ENCODE measurements around the gene SMIM44. TPM values are rescaled to one million over a fixed set of nuclear protein-coding genes. Genes with fewer than 3 reads are reported as not detected.

Gene SMIM44
- polyA plus RNA-seq, 1 donor (not counting 4 experiments of a cell fraction or from before 2014, with no cell fraction given): not detected

GRCh38 chr19:3474010-3474409, 9.2 kb downstream of the SMIM44 start:
- TF ChIP-seq CTCF (optimal IDR thresholded peaks at IDR 0.05 in 1 of 3, IDR thresholded peaks at IDR 0.05 in 1 of 3, conservative IDR thresholded peaks at IDR 0.05 in 1 of 3; ENCODE audit: extremely low read depth in 1 of 3, insufficient read depth in 2 of 3, low read length in 3 of 3) (no peak), EZH2 (IDR thresholded peaks at IDR 0.05; ENCODE audit: low read length) (no peak)
- Histone ChIP-seq H4K20me1 (ENCODE audit: control insufficient read depth, extremely low read depth, insufficient read depth, low read length) (peaks cover 6% of the 10 kb centered on the region), H2AFZ (ENCODE audit: control insufficient read depth, low read length) (no peak overlapping the region), H3K27ac (ENCODE audit: control insufficient read depth, insufficient read depth, low read length) (no peak overlapping the region), H3K27me3 (ENCODE audit: control insufficient read depth, extremely low read depth, insufficient read depth, low read length) (peaks cover 20% of the 10 kb centered on the region), H3K4me3 (ENCODE audit: control insufficient read depth in 2 of 3, extremely low read depth in 1 of 3, insufficient read depth in 2 of 3, low read depth in 1 of 3, low read length in 3 of 3) (no peak overlapping the region), H3K9ac (ENCODE audit: control insufficient read depth, extremely low read depth, insufficient read depth, low read length) (no peak overlapping the region), H3K4me1 (ENCODE audit: control insufficient read depth, extremely low read depth, insufficient read depth, low read length) (no peaks in the 10 kb centered on the region), H3K9me1 (ENCODE audit: control insufficient read depth, extremely low read depth, insufficient read depth, low read length) (no peaks in the 10 kb centered on the region), H3K36me3 (ENCODE audit: control insufficient read depth in 2 of 2, extremely low read depth in 1 of 2, insufficient read depth in 2 of 2, low read length in 2 of 2) (no peaks in the 10 kb centered on the region), H3K9me3 (ENCODE audit: control insufficient read depth, low read depth, low read length) (no peaks in the 10 kb centered on the region), H3K4me2 (ENCODE audit: control insufficient read depth, extremely low read depth, insufficient read depth, low read depth, low read length) (no peak overlapping the region), H3K79me2 (ENCODE audit: control insufficient read depth, insufficient read depth, low read length) (no peaks in the 10 kb centered on the region)
- FAIRE-seq (no peak), DNase-seq (ENCODE audit: low read depth, low spot score) (no peak)
- dilution Hi-C loops (cut with MboI; ENCODE audit: extremely low pct_ligation_motif_present, low sequenced_read_pairs): no loop called here

GRCh38 chr19:3471954-3472655, 11.1 kb downstream of the SMIM44 start:
- Histone ChIP-seq H3K27me3 (ENCODE audit: control insufficient read depth, extremely low read depth, insufficient read depth, low read length) (peaks cover 14% of the 10 kb centered on the region), H3K4me1 (ENCODE audit: control insufficient read depth, extremely low read depth, insufficient read depth, low read length) (no peaks in the 10 kb centered on the region), H2AFZ (ENCODE audit: control insufficient read depth, low read length) (no peak overlapping the region), H3K79me2 (ENCODE audit: control insufficient read depth, insufficient read depth, low read length) (no peaks in the 10 kb centered on the region), H3K4me2 (ENCODE audit: control insufficient read depth, extremely low read depth, insufficient read depth, low read depth, low read length) (no peak overlapping the region), H3K9me1 (ENCODE audit: control insufficient read depth, extremely low read depth, insufficient read depth, low read length) (no peaks in the 10 kb centered on the region), H3K9ac (ENCODE audit: control insufficient read depth, extremely low read depth, insufficient read depth, low read length) (no peak overlapping the region), H4K20me1 (ENCODE audit: control insufficient read depth, extremely low read depth, insufficient read depth, low read length) (peaks cover 3% of the 10 kb centered on the region), H3K4me3 (ENCODE audit: control insufficient read depth in 2 of 3, extremely low read depth in 1 of 3, insufficient read depth in 2 of 3, low read depth in 1 of 3, low read length in 3 of 3) (no peak overlapping the region), H3K9me3 (ENCODE audit: control insufficient read depth, low read depth, low read length) (peaks cover 2% of the 10 kb centered on the region), H3K36me3 (ENCODE audit: control insufficient read depth in 2 of 2, extremely low read depth in 1 of 2, insufficient read depth in 2 of 2, low read length in 2 of 2) (no peaks in the 10 kb centered on the region), H3K27ac (ENCODE audit: control insufficient read depth, insufficient read depth, low read length) (no peak overlapping the region)
- DNase-seq (ENCODE audit: low read depth, low spot score) (no peak), FAIRE-seq (no peak)
- peak; percentile 71 to 93 (median 80) for TF ChIP-seq CTCF (optimal IDR thresholded peaks at IDR 0.05 in 1 of 3, IDR thresholded peaks at IDR 0.05 in 1 of 3, conservative IDR thresholded peaks at IDR 0.05 in 1 of 3; ENCODE audit: extremely low read depth in 1 of 3, insufficient read depth in 2 of 3, low read length in 3 of 3)
- no peak for TF ChIP-seq EZH2 (IDR thresholded peaks at IDR 0.05; ENCODE audit: low read length)
- dilution Hi-C loops (cut with MboI; ENCODE audit: extremely low pct_ligation_motif_present, low sequenced_read_pairs): no loop called here
